ENCODE results near the gene KCNK3. TPM values are rescaled to one million over a fixed set of nuclear protein-coding genes. Genes with fewer than 3 reads are reported as not detected.

The KCNK3 gene
- total and polyA plus RNA-seq, 2 donors from 2014 or later = 2.1 to 8.1 TPM

DNA sequence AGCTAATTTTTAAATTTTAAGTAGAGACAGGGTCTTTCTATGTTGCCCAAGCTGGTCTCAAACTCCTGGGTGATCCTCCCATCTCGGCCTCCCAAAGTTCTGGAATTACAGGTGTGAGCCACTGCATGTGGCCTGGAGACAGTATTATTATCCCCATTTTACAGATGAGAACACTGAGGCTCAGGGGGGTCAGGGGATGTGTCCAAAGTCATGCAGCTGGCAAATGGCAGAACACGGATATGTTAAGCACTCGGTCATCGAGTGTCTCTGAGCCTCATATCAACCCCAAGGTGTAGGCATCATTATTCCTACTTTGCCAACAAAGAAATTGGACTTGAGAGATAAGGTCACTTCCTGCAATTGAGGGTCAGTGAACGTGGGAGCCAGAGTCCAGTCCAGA is 12.6 kb downstream of the KCNK3 start:
- Histone ChIP-seq H3K9me3 (ENCODE audit: control insufficient read depth in 2 of 3, insufficient read depth in 1 of 3, low read length in 3 of 3) (no peaks in the 10 kb centered on the region), H3K27me3 (ENCODE audit: control insufficient read depth, insufficient read depth, low read length) (no peaks in the 10 kb centered on the region), H3K4me1 (ENCODE audit: control insufficient read depth in 2 of 3, insufficient read depth in 2 of 3, low read depth in 1 of 3, low read length in 3 of 3) (peaks cover 0 to 7% (median 0%) of the 10 kb centered on the region in 3 donors), H3K4me3 (ENCODE audit: low read length in 3 of 3) (no peak overlapping the region), H3K36me3 (ENCODE audit: control insufficient read depth in 2 of 3, insufficient read depth in 3 of 3, low read length in 3 of 3) (no peaks in the 10 kb centered on the region), H3K9ac (ENCODE audit: low read length in 3 of 3) (no peak overlapping the region), H3K27ac (ENCODE audit: low read depth in 2 of 2, low read length in 2 of 2) (no peak overlapping the region)
- TF ChIP-seq, protein P1, sequence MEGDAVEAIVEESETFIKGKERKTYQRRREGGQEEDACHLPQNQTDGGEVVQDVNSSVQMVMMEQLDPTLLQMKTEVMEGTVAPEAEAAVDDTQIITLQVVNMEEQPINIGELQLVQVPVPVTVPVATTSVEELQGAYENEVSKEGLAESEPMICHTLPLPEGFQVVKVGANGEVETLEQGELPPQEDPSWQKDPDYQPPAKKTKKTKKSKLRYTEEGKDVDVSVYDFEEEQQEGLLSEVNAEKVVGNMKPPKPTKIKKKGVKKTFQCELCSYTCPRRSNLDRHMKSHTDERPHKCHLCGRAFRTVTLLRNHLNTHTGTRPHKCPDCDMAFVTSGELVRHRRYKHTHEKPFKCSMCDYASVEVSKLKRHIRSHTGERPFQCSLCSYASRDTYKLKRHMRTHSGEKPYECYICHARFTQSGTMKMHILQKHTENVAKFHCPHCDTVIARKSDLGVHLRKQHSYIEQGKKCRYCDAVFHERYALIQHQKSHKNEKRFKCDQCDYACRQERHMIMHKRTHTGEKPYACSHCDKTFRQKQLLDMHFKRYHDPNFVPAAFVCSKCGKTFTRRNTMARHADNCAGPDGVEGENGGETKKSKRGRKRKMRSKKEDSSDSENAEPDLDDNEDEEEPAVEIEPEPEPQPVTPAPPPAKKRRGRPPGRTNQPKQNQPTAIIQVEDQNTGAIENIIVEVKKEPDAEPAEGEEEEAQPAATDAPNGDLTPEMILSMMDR (IDR thresholded peaks at IDR 0.05; ENCODE audit: borderline replicate concordance, extremely low read depth, insufficient read depth) = no peak
- intact Hi-C loops (cut with DNase I) = no loop called here
- no peak for DNase-seq
- no peak for FAIRE-seq

DNA sequence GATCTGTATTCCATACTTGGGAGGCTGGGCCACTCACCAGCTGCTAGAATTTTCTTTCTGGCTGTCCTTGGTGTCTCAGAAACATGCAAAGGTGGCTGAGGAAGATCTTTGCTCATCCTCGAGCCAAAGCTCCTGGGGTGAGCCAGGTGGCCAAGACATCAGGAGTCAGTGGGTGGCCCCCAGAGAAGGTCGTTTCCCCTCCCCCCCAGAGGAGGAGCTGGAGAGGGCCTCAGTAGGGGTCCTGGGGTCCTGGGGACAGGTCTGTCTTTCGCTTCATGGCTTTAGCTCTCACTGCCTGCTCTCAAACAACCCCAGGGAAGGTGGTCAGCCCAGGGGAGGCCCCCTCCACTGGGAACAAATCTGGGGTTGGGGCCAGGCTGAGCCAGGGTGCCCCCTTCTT is 13.6 kb downstream of the KCNK3 start:
- H3K4me3 ChIP-seq (ENCODE audit: low read length in 3 of 3) = no peak overlapping the region
- H3K27ac ChIP-seq (ENCODE audit: low read depth in 2 of 2, low read length in 2 of 2) = no peak overlapping the region
- H3K36me3 ChIP-seq (ENCODE audit: control insufficient read depth in 2 of 3, insufficient read depth in 3 of 3, low read length in 3 of 3) = no peaks in the 10 kb centered on the region
- FAIRE-seq = no peak
- H3K27me3 ChIP-seq (ENCODE audit: control insufficient read depth, insufficient read depth, low read length) = no peaks in the 10 kb centered on the region
- H3K4me1 ChIP-seq (ENCODE audit: control insufficient read depth in 2 of 3, insufficient read depth in 2 of 3, low read depth in 1 of 3, low read length in 3 of 3) = peaks cover 0 to 7% (median 0%) of the 10 kb centered on the region in 3 donors
- TF ChIP-seq, protein P1 (IDR thresholded peaks at IDR 0.05; ENCODE audit: borderline replicate concordance, extremely low read depth, insufficient read depth) = no peak
- intact Hi-C loops (cut with DNase I) = no loop called here
- DNase-seq = peak in 1 of 5 donors; percentile 25
- no peaks in the 10 kb centered on the region for H3K9me3 ChIP-seq (ENCODE audit: control insufficient read depth in 2 of 3, insufficient read depth in 1 of 3, low read length in 3 of 3)
- H3K9ac ChIP-seq (ENCODE audit: low read length in 3 of 3) = no peak overlapping the region

DNA sequence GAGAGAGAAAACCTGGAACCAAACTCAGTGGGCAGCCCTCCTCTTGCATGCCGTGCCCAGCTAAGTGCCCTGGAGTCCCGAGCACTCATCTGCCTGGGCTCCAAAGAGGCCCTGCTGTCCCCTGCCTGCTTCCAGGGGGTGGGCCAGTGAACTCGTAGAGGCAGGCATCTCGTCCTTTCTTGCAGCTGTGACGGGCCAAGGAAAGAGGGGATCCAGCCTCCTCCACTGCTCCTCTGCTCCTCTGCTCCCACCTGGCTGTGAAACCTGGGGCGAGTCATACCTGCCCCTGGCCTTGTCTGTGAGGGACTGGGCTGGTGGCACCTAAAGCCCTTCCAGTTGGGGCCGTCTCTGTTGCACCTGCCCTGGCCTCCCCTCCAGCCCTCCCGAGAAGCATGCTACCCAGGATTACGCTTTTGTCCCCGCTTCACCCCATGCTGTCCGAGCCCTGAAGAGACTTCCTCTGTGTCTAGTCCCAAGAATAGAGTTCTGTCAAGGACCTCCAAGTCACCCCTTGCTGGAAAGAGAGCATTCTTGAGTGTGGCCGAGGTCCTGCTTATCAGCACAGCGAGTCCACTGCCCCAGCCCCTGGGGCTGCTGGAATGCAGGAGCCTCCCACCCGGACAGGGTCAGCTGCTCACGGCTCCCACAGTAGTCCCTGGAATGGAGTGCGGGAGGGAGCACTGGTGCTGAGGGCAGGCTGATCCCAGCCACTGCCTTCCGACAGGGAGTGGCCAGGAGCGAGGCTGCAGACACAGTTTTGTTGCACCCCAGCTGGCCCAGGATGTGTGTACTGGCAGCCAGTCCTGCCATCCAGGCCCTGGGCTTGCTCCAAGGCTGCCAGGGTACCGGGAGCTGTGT is 14.3 kb downstream of the KCNK3 start:
- H3K9me3 ChIP-seq (ENCODE audit: control insufficient read depth in 2 of 3, insufficient read depth in 1 of 3, low read length in 3 of 3) = no peaks in the 10 kb centered on the region
- FAIRE-seq (no peak), DNase-seq (peak; percentile 68 to 91 (median 78))
- TF ChIP-seq, protein P1 (IDR thresholded peaks at IDR 0.05; ENCODE audit: borderline replicate concordance, extremely low read depth, insufficient read depth) = no peak
- H3K4me3 ChIP-seq (ENCODE audit: low read length in 3 of 3) = no peak overlapping the region
- intact Hi-C loops (cut with DNase I) = no loop called here
- peaks cover 0 to 7% (median 0%) of the 10 kb centered on the region in 3 donors for H3K4me1 ChIP-seq (ENCODE audit: control insufficient read depth in 2 of 3, insufficient read depth in 2 of 3, low read depth in 1 of 3, low read length in 3 of 3)
- H3K27ac ChIP-seq (ENCODE audit: low read depth in 2 of 2, low read length in 2 of 2) = no peak overlapping the region
- no peaks in the 10 kb centered on the region for H3K27me3 ChIP-seq (ENCODE audit: control insufficient read depth, insufficient read depth, low read length)
- no peaks in the 10 kb centered on the region for H3K36me3 ChIP-seq (ENCODE audit: control insufficient read depth in 2 of 3, insufficient read depth in 3 of 3, low read length in 3 of 3)
- H3K9ac ChIP-seq (ENCODE audit: low read length in 3 of 3) = no peak overlapping the region
